Ishikawa (cell line): Measurements from ENCODE around the gene EFNA5.

Experiments used
- CEBPB ChIP-seq: IDR thresholded peaks from 2 replicates; pipeline ENCODE4 v1.6.1; 2012
- CREB1 ChIP-seq: IDR thresholded peaks from 2 replicates; pipeline ENCODE4 v1.6.1; 2012; ENCODE audit warnings: low read depth
- EGR1 ChIP-seq: IDR thresholded peaks from 2 replicates; pipeline ENCODE4 v1.6.1; 2012
- EP300 ChIP-seq: IDR thresholded peaks from 2 replicates; pipeline ENCODE4 v1.6.1; 2012; ENCODE audit warnings: borderline replicate concordance
- FOXM1 ChIP-seq: IDR thresholded peaks from 2 replicates; pipeline ENCODE4 v1.6.1; 2012; ENCODE audit warnings: low read depth, borderline replicate concordance
- MAX ChIP-seq: IDR thresholded peaks from 2 replicates; pipeline ENCODE4 v1.6.1; 2012
- NFIC ChIP-seq: IDR thresholded peaks from 2 replicates; pipeline ENCODE4 v1.6.1; 2012
- REST ChIP-seq: IDR thresholded peaks from 2 replicates; pipeline ENCODE4 v1.6.1; 2012; ENCODE audit warnings: low read depth, mild to moderate bottlenecking
- TAF1 ChIP-seq: IDR thresholded peaks from 2 replicates; pipeline ENCODE4 v1.6.1; 2012; ENCODE audit warnings: low read depth, mild to moderate bottlenecking
- YY1 ChIP-seq: IDR thresholded peaks from 2 replicates; pipeline ENCODE4 v1.6.1; 2012; ENCODE audit warnings: low read depth
- ZBTB7A ChIP-seq: IDR thresholded peaks from 2 replicates; pipeline ENCODE4 v1.6.1; 2012; ENCODE audit warnings: low read depth

- no peak for TF ChIP-seq REST
- TF ChIP-seq YY1 = no peak
- no peak for TF ChIP-seq CREB1
- no peak for TF ChIP-seq FOXM1
- no peak for TF ChIP-seq CEBPB
- TF ChIP-seq EP300 = no peak
- TF ChIP-seq NFIC = no peak
- no peak for TF ChIP-seq TAF1
- no peak for TF ChIP-seq MAX
- TF ChIP-seq EGR1 = no peak
- TF ChIP-seq ZBTB7A = no peak
These were observed 223.2 kb downstream of the EFNA5 start for GRCh38 chr5:107447587-107447986.
